ENCODE measurements around the gene IMMP2L.

The IMMP2L gene

DNA sequence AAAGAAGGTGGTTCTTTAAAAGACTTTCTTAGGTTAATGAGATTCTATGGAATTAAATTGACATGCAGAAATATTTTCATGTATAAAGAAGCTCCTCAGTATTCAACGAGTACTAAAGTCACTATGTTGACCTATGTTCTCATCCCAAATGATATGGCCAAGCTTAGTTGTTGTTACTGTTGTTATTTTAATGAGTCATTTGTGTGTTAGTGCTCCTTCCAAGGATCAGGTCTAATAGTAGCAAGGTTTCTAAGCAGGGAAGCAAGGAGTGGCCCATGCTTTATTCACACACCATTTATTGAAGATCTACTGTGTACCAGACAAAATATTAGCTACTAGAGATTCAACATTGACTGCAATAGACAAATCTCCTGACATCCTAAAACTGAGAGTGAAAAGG, 429.5 kb downstream of the IMMP2L start:
- no peak for TF ChIP-seq HDGF (IDR thresholded peaks at IDR 0.05; ENCODE audit: borderline replicate concordance)
- no peak for DNase-seq (ENCODE audit: extremely low spot score)
- ChIA-PET CTCF (interaction anchor here (0.6 kb wide), 1 partner anchor 58 kb away, joined by 10 read pairs; no protein-coding TSS in a partner anchor), POLR2A (no interaction called here)

- ChIA-PET CTCF (no interaction called here), POLR2A (no interaction called here)
- DNase-seq (ENCODE audit: extremely low spot score) = no peak
- no peak for TF ChIP-seq FOXA1 (IDR thresholded peaks at IDR 0.05)
- no peak for TF ChIP-seq BHLHE40 (IDR thresholded peaks at IDR 0.05; ENCODE audit: borderline replicate concordance)
- TF ChIP-seq LEF1 (IDR thresholded peaks at IDR 0.05; ENCODE audit: borderline replicate concordance) = no peak
- TF ChIP-seq FOXK2 (IDR thresholded peaks at IDR 0.05) = no peak
- TF ChIP-seq ZNF384 (IDR thresholded peaks at IDR 0.05) = no peak
- TF ChIP-seq HDGF (IDR thresholded peaks at IDR 0.05; ENCODE audit: borderline replicate concordance) = no peak
- TF ChIP-seq FOXM1 (IDR thresholded peaks at IDR 0.05; ENCODE audit: borderline replicate concordance) = no peak
- no peak for TF ChIP-seq ARNT (IDR thresholded peaks at IDR 0.05)
- TF ChIP-seq PKNOX1 (IDR thresholded peaks at IDR 0.05) = no peak
- no peak for TF ChIP-seq NFRKB (IDR thresholded peaks at IDR 0.05)
- no peak for TF ChIP-seq SP1 (IDR thresholded peaks at IDR 0.05)
- no peak for TF ChIP-seq CTBP1 (IDR thresholded peaks at IDR 0.05; ENCODE audit: borderline replicate concordance)
- TF ChIP-seq SUZ12 (IDR thresholded peaks at IDR 0.05) = no peak
- TF ChIP-seq L3MBTL2 (conservative IDR thresholded peaks at IDR 0.05) = no peak
- no peak for TF ChIP-seq ELF4 (IDR thresholded peaks at IDR 0.05)
These were observed 432.9 kb downstream of the IMMP2L start for GRCh38 chr7:111129435-111129834.

DNA sequence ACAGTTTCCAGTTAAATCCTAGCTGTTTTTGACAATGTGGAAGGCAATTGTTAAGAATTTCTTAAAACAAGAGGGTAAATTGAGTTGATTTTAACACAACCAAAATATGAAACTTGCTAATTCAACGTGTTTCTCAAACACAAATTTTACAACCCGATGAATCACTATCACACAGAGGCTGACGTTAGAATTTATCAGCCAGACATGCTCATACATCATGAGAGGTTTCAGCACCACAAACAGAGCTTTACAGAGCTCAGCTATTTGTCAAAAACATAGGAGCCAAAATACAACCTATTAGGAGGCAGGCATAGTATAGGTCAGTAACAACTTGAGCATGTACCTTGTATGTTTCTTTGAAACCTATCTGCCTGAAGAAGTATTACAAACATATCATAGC, 435.3 kb downstream of the IMMP2L start:
- ChIA-PET POLR2A (no interaction called here), CTCF (no interaction called here)
- DNase-seq (ENCODE audit: extremely low spot score) = peak; percentile 4
- TF ChIP-seq PKNOX1 (IDR thresholded peaks at IDR 0.05) (peak; percentile 45), L3MBTL2 (conservative IDR thresholded peaks at IDR 0.05) (no peak), TARDBP (IDR thresholded peaks at IDR 0.05) (no peak), LEF1 (IDR thresholded peaks at IDR 0.05; ENCODE audit: borderline replicate concordance) (no peak), FOXK2 (IDR thresholded peaks at IDR 0.05) (no peak)

GRCh38 chr7:111115966-111116365, 446.3 kb downstream of the IMMP2L start:
- TF ChIP-seq FOXA1 (IDR thresholded peaks at IDR 0.05) (no peak), SP1 (IDR thresholded peaks at IDR 0.05) (no peak), SUZ12 (IDR thresholded peaks at IDR 0.05) (no peak), ZNF384 (IDR thresholded peaks at IDR 0.05) (no peak), HDGF (IDR thresholded peaks at IDR 0.05; ENCODE audit: borderline replicate concordance) (no peak), CTBP1 (IDR thresholded peaks at IDR 0.05; ENCODE audit: borderline replicate concordance) (no peak), FOXM1 (IDR thresholded peaks at IDR 0.05; ENCODE audit: borderline replicate concordance) (no peak), ARNT (IDR thresholded peaks at IDR 0.05) (no peak), PKNOX1 (IDR thresholded peaks at IDR 0.05) (no peak), NFRKB (IDR thresholded peaks at IDR 0.05) (no peak)
- POLR2A ChIA-PET = no interaction called here
- CTCF ChIA-PET = no interaction called here
- DNase-seq (ENCODE audit: extremely low spot score) = no peak

DNA sequence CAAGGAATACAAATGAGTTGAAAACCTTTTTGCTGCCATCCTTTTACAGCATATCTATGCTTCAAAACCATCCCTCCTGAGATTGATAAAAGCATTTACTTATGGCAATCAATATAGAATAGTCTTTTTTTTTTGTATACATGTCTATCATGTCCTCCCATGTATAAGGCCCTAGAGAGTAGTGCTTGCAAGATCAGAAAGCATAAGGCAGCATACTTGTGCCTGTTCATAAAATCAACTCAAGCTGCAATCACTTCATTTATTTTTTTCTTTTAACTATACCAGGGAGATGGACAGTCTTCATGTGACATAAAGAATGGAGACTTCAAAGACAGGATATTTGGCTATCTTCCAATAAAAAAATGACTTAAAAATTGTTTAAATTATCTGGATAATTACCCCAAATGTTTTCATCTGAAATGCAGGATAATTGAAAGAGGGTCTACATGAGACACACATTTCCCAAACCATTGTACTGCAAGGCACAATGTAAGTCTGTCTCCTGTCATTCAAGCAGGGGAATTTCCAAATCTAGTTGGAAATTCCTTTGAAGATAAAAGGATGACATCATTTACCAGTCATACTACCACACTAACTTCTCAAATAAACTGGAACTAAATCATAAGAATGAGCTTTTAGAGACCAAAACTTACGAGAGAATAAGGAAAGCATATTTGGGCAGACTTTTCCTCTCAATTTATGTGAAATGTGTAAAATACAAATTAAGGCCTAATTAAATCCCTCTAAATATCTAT, 448.9 kb downstream of the IMMP2L start:
- POLR2A ChIA-PET = no interaction called here

DNA sequence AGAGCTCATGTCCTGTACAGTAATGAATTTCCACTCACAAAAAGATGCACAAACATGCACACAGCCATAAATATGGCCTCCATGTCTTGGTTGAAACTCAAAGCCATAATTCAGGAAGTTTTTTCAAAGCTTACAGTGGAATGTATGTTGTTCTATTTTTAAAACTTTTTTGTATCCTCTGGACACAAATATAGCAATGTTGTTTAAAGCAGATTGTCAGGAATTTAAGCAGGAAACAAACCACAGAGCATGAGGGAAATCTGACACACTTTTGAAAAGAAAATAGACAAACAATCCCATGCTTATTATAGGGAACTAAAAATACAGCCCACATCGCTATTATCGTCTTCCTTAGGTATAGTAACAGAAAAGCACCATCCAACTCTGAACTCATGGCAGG, 449.9 kb downstream of the IMMP2L start:
- TF ChIP-seq LEF1 (IDR thresholded peaks at IDR 0.05; ENCODE audit: borderline replicate concordance) (no peak), L3MBTL2 (conservative IDR thresholded peaks at IDR 0.05) (no peak), PKNOX1 (IDR thresholded peaks at IDR 0.05) (no peak), SUZ12 (IDR thresholded peaks at IDR 0.05) (no peak), FOXK2 (IDR thresholded peaks at IDR 0.05) (no peak), TARDBP (IDR thresholded peaks at IDR 0.05) (no peak), NFRKB (IDR thresholded peaks at IDR 0.05) (no peak), HDGF (IDR thresholded peaks at IDR 0.05; ENCODE audit: borderline replicate concordance) (no peak), CTBP1 (IDR thresholded peaks at IDR 0.05; ENCODE audit: borderline replicate concordance) (no peak), SP1 (IDR thresholded peaks at IDR 0.05) (no peak)
- ChIA-PET POLR2A (no interaction called here), CTCF (no interaction called here)
- DNase-seq (ENCODE audit: extremely low spot score) = no peak

More for the DNA sequence above, 448.9 kb downstream of the IMMP2L start:
- TF ChIP-seq LEF1 (IDR thresholded peaks at IDR 0.05; ENCODE audit: borderline replicate concordance) = no peak
- TF ChIP-seq FOXK2 (IDR thresholded peaks at IDR 0.05) = no peak
- TF ChIP-seq PKNOX1 (IDR thresholded peaks at IDR 0.05) = peak; percentile 53
- TF ChIP-seq FOXM1 (IDR thresholded peaks at IDR 0.05; ENCODE audit: borderline replicate concordance) = no peak
- no peak for TF ChIP-seq L3MBTL2 (conservative IDR thresholded peaks at IDR 0.05)
- DNase-seq (ENCODE audit: extremely low spot score) = no peak
- CTCF ChIA-PET = no interaction called here
